ENCODE data around the gene TBX4.
"Not testable (repeated sequence)": the region's sequence is repeated elsewhere in the genome, so short reads cannot be mapped to it uniquely, and the experiment has no call there.

The TBX4 gene

GRCh38 chr17:61431594-61432311 lies 20.5 kb upstream of the TBX4 start:
- no peak for DNase-seq

GRCh38 chr17:61436273-61436672 lies 15.9 kb upstream of the TBX4 start:
- no peak for DNase-seq

GRCh38 chr17:61436995-61437704 lies 15.1 kb upstream of the TBX4 start:
- no peak for DNase-seq

GRCh38 chr17:61440697-61441096 lies 11.5 kb upstream of the TBX4 start:
- no peak for DNase-seq

GRCh38 chr17:61441507-61441906 lies 10.7 kb upstream of the TBX4 start:
- not testable (repeated sequence) for DNase-seq

GRCh38 chr17:61442136-61442775 lies 10.0 kb upstream of the TBX4 start:
- DNase-seq: no peak

- DNase-seq: no peak
These were observed 9.2 kb upstream of the TBX4 start for GRCh38 chr17:61442878-61443474.

- DNase-seq: no peak
These were observed 8.7 kb upstream of the TBX4 start for GRCh38 chr17:61443475-61443882.

- no peak for DNase-seq
These were observed 8.1 kb upstream of the TBX4 start for GRCh38 chr17:61444075-61444474.

GRCh38 chr17:61444831-61445230 lies 7.4 kb upstream of the TBX4 start:
- no peak for DNase-seq

- DNase-seq: no peak
These were observed 4.9 kb upstream of the TBX4 start for GRCh38 chr17:61447358-61447757.

- no peak for DNase-seq
These were observed 4.2 kb upstream of the TBX4 start for GRCh38 chr17:61448042-61448441.

GRCh38 chr17:61449140-61449539 lies 3.1 kb upstream of the TBX4 start:
- not testable (repeated sequence) for DNase-seq

- no peak for DNase-seq
These were observed 2.2 kb upstream of the TBX4 start for GRCh38 chr17:61449707-61450640.

GRCh38 chr17:61450641-61451537 lies 1.3 kb upstream of the TBX4 start:
- no peak for DNase-seq

- DNase-seq: no peak
These were observed 503 bp upstream of the TBX4 start for GRCh38 chr17:61451538-61452300.

- DNase-seq: no peak
These were observed 1.6 kb downstream of the TBX4 start for GRCh38 chr17:61453566-61454380.

GRCh38 chr17:61454381-61455323 lies 2.4 kb downstream of the TBX4 start:
- no peak for DNase-seq
